A673 (cell line): ENCODE results near the gene ITGA11. TPM values are rescaled to one million over a fixed set of nuclear protein-coding genes. Genes with fewer than 3 reads are reported as not detected.

Experiments used
- BruUV-seq: library from RNA; stranded (reverse); fragments of 400-500 nt; replicated peaks from 2 replicates; lab custom pipeline; 2021; lab: Mats Ljungman, UMichigan
- CTCF ChIA-PET: fragments of 300-600 bp; sonication (Branson Sonifier 250); formaldehyde crosslinking; loops from one replicate; lab custom pipeline; 2022; ENCODE audit warnings: antibody characterized with exemption; lab: Charles Lee
- POLR2A ChIA-PET: fragments of 300-600 bp; sonication (Branson Sonifier 250); formaldehyde crosslinking; loops from one replicate; lab custom pipeline; 2022; ENCODE audit warnings: antibody characterized with exemption; ENCODE audit not compliant: low non-redundant PET; lab: Charles Lee
- DNase-seq: peaks from one replicate; pipeline ENCODE4 v3.0.0-alpha.2; 2015; ENCODE audit warnings: low spot score
- H3K27ac ChIP-seq: fragments of 200-600 bp; sonication (generic); 2 replicates; pipeline ENCODE4 v1.5.1; 2016; ENCODE audit warnings: mixed run types, low read depth, mild to moderate bottlenecking, mixed read lengths, antibody characterized with exemption, low read length; ENCODE audit not compliant: poor library complexity, severe bottlenecking
- H3K27me3 ChIP-seq: fragments of 200-600 bp; sonication (generic); replicated peaks from 2 replicates; pipeline ENCODE4 v1.6.1; 2017; ENCODE audit warnings: mixed run types, low read depth, mild to moderate bottlenecking, mixed read lengths, antibody characterized with exemption, low read length; ENCODE audit not compliant: insufficient read depth, poor library complexity
- H3K36me3 ChIP-seq: fragments of 200-600 bp; sonication (generic); 2 replicates; pipeline ENCODE4 v1.6.1; 2016; ENCODE audit warnings: mixed run types, mild to moderate bottlenecking, mixed read lengths, antibody characterized with exemption, low read length; ENCODE audit not compliant: insufficient read depth, poor library complexity, severe bottlenecking
- H3K4me1 ChIP-seq: fragments of 200-600 bp; sonication (generic); 2 replicates; pipeline ENCODE4 v1.6.1; 2017; ENCODE audit warnings: mixed run types, mild to moderate bottlenecking, mixed read lengths, antibody characterized with exemption, low read length; ENCODE audit not compliant: insufficient read depth, poor library complexity, severe bottlenecking
- H3K4me3 ChIP-seq: fragments of 200-600 bp; sonication (generic); 2 replicates; pipeline ENCODE4 v1.5.1; 2016; ENCODE audit warnings: low read depth, mixed run types, mild to moderate bottlenecking, mixed read lengths, low read length; ENCODE audit not compliant: poor library complexity, severe bottlenecking
- H3K9me3 ChIP-seq: fragments of 200-600 bp; sonication (generic); 2 replicates; pipeline ENCODE4 v1.6.1; 2016; ENCODE audit warnings: mixed run types, low read depth, mild to moderate bottlenecking, mixed read lengths, antibody characterized with exemption, low read length; ENCODE audit not compliant: poor library complexity, severe bottlenecking
- CTCF ChIP-seq: fragments of 300-800, 200-600 bp; sonication (generic); conservative IDR thresholded peaks from 2 replicates; pipeline ENCODE4 v1.5.1; 2017; ENCODE audit warnings: low read depth, mild to moderate bottlenecking, antibody characterized with exemption, low read length, moderate library complexity, mixed read lengths
- EZH2 ChIP-seq: fragments of 200-600 bp; sonication (generic); IDR thresholded peaks from 2 replicates; pipeline ENCODE4 v1.6.1; 2017; ENCODE audit warnings: borderline replicate concordance, low read depth, mild to moderate bottlenecking, mixed read lengths, antibody characterized with exemption, low read length; ENCODE audit not compliant: poor library complexity, severe bottlenecking
- intact Hi-C: fragments of 100-400 bp; cut with micrococcal nuclease; formaldehyde crosslinking; loops from one replicate; pipeline ENCODE4 v1.10.0; 2022; ENCODE audit not compliant: unreplicated experiment
- total RNA-seq: library from RNA; stranded (reverse); gene quantifications from 2 replicates; pipeline ENCODE4 v1.2.3, GENCODE V29; 2021

Gene ITGA11
- total RNA-seq, 1 experiment from 2014 or later: 0.45 TPM

DNA sequence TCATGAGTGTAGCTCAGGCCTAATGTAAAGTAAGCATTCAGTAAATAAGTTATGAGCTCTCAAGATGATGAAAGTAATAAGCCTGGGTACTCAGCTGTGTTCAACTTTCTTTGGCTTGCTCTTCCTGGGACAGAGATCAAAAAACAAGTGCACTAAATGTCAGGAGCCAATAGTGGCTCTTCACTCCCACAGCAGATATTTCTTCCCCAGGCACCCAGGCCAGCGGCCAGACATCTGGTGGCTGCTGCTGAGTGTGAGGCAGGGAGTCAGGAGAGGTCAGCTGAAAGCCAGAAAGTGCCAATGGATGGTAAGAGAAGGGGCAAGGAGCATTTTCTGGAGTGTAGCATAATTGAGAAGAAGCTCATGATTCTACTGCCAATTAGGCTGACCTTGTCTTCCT lies 18.2 kb upstream of the ITGA11 start:
- no TSS peak for BruUV-seq
- TF ChIP-seq CTCF (no peak), EZH2 (no peak)
- H3K27me3 ChIP-seq: peaks cover 43% of the 10 kb centered on the region
- no peak overlapping the region for H3K4me3 ChIP-seq
- intact Hi-C loops: no loop called here
- H3K36me3 ChIP-seq: no peaks in the 10 kb centered on the region
- no peaks in the 10 kb centered on the region for H3K9me3 ChIP-seq
- H3K4me1 ChIP-seq: no peaks in the 10 kb centered on the region
- DNase-seq: no peak
- ChIA-PET CTCF (no interaction called here), POLR2A (no interaction called here)
- H3K27ac ChIP-seq: no peak overlapping the region

DNA sequence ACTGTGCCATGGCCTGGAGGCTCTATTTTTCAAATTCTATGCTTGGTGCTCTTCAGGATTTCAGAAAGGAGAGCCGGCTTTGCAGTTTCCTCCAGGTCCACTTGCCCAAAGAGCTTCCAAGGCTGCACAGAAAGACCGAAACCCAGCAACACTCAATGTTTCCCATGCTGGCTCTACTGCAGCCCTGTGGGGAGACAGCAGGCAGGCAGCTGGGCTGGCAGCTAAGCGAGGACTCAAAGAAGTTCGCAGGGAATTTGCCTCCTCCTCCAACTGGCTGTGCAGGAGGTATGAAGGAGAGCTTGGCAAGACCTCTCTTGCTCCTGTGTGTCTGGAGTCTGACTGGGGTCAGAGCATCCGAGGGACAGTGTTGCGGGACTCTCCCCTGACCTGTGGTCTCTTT lies 17.4 kb upstream of the ITGA11 start:
- H3K9me3 ChIP-seq: no peaks in the 10 kb centered on the region
- H3K27me3 ChIP-seq: peaks cover 35% of the 10 kb centered on the region
- CTCF ChIA-PET: no interaction called here
- no peaks in the 10 kb centered on the region for H3K36me3 ChIP-seq
- no peak for DNase-seq
- BruUV-seq: no TSS peak
- POLR2A ChIA-PET: no interaction called here
- no peak overlapping the region for H3K4me3 ChIP-seq
- H3K27ac ChIP-seq: no peak overlapping the region
- H3K4me1 ChIP-seq: no peaks in the 10 kb centered on the region
- no peak for TF ChIP-seq CTCF
- no peak for TF ChIP-seq EZH2
- intact Hi-C loops: no loop called here

GRCh38 chr15:68447976-68448755 lies 16.2 kb upstream of the ITGA11 start:
- Histone ChIP-seq H3K27ac (no peak overlapping the region), H3K27me3 (peaks cover 27% of the 10 kb centered on the region), H3K4me1 (no peaks in the 10 kb centered on the region), H3K4me3 (no peak overlapping the region), H3K9me3 (no peaks in the 10 kb centered on the region), H3K36me3 (no peaks in the 10 kb centered on the region)
- TF ChIP-seq EZH2: no peak
- no peak for TF ChIP-seq CTCF
- intact Hi-C loops: no loop called here
- DNase-seq: no peak
- CTCF ChIA-PET: no interaction called here
- no TSS peak for BruUV-seq
- POLR2A ChIA-PET: no interaction called here
